ENCODE measurements around the gene ZBED5. TPM values are rescaled to one million over a fixed set of nuclear protein-coding genes. Genes with fewer than 3 reads are reported as not detected.

The ZBED5 gene
- total RNA-seq = 85.1 and 89.1 TPM in 2 replicates
- long read RNA-seq, transcript ZBED5-201 (3 exons, 2,512 nt) = major isoform, 9 of 40 reads
- long read RNA-seq, partial matches to known transcripts = 5 of 40 reads
- long read RNA-seq, other reads (novel, unspliced or antisense) = 22 of 40 reads

DNA sequence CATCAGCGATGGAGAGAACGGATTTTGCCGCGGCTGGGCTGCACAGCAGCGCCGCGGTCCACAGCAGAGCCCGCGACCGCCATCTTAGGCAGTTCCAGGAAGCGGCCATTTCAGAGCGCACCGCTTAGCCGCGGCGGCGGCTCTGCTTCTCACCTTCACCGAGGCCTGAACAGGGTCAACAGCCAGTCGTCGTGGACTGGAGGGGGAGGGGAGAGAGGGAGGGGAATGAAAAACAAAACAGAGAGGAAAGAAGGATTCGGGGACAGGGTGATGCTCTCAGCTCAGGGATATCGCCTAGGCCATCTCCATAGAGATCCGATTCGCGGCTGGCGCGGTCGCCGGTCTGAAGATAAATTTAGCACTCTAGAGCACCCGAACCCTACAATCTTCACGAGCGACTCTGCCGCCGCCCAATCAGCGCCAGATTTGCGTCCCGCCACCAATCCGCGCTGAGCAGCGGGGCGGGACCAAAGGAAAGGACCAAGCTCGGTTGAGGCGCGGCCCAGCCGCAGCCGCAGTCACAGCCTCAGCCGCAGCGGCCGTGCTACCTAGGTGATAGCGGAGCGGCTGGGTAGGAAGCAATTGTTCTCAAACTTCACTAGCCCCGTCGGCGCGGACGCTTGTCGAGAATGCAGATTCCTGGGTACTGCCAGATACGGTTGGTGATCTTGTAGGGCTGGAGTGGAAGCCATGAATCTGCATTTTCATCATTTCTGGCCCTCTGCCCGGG, at the start of gene ZBED5:
ZBED5 (minus strand) TSS at position 345 of the 730 bp plus-strand sequence. CDS start 3,108 bp downstream, outside the sequence.
- Mint-ChIP-seq H3K27me3 (ENCODE audit: low read depth) (no peaks in the 10 kb centered on the region), H3K4me3 (peak within 1 kb of the TSS; percentile 98), H3K9me3 (no peaks in the 10 kb centered on the region), H3K4me1 (peaks cover 42% of the 10 kb centered on the region), H3K27ac (ENCODE audit: unreplicated experiment) (peak within 1 kb of the TSS; percentile 99), H3K36me3 (ENCODE audit: low read depth) (peaks cover 15% of the 10 kb centered on the region)
- DNase-seq (ENCODE audit: low read depth, low spot score) = peak; percentile 88
- TF ChIP-seq, protein P1, sequence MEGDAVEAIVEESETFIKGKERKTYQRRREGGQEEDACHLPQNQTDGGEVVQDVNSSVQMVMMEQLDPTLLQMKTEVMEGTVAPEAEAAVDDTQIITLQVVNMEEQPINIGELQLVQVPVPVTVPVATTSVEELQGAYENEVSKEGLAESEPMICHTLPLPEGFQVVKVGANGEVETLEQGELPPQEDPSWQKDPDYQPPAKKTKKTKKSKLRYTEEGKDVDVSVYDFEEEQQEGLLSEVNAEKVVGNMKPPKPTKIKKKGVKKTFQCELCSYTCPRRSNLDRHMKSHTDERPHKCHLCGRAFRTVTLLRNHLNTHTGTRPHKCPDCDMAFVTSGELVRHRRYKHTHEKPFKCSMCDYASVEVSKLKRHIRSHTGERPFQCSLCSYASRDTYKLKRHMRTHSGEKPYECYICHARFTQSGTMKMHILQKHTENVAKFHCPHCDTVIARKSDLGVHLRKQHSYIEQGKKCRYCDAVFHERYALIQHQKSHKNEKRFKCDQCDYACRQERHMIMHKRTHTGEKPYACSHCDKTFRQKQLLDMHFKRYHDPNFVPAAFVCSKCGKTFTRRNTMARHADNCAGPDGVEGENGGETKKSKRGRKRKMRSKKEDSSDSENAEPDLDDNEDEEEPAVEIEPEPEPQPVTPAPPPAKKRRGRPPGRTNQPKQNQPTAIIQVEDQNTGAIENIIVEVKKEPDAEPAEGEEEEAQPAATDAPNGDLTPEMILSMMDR (conservative IDR thresholded peaks at IDR 0.05) = peak; percentile 41

DNA sequence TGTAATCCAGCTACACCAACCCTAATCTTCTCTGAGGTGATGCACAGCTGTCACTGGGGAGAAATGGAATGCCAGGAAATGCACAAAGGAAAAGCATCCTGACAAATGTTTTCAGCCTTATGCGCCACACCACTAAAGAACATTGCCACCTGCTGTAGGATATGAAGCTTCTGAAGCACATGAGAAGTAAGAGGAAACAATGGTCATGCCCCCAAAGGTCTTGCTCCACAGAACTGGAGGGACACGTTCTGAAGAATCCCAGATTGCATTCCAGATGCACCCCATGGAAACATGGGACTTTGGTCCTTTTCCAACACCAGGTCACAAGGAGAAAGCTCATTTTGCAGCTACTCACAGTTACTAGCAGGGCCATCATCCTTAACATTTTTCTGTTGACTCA, 48.7 kb upstream of the ZBED5 start:
- H3K9me3 Mint-ChIP-seq = no peaks in the 10 kb centered on the region
- no peaks in the 10 kb centered on the region for H3K36me3 Mint-ChIP-seq (ENCODE audit: low read depth)
- H3K4me3 Mint-ChIP-seq = no peak overlapping the region
- H3K27ac Mint-ChIP-seq (ENCODE audit: unreplicated experiment) = no peak overlapping the region
- H3K4me1 Mint-ChIP-seq = peaks cover 2% of the 10 kb centered on the region
- no peak for DNase-seq (ENCODE audit: low read depth, low spot score)
- TF ChIP-seq, protein P1 (conservative IDR thresholded peaks at IDR 0.05) = no peak
- H3K27me3 Mint-ChIP-seq (ENCODE audit: low read depth) = no peaks in the 10 kb centered on the region

DNA sequence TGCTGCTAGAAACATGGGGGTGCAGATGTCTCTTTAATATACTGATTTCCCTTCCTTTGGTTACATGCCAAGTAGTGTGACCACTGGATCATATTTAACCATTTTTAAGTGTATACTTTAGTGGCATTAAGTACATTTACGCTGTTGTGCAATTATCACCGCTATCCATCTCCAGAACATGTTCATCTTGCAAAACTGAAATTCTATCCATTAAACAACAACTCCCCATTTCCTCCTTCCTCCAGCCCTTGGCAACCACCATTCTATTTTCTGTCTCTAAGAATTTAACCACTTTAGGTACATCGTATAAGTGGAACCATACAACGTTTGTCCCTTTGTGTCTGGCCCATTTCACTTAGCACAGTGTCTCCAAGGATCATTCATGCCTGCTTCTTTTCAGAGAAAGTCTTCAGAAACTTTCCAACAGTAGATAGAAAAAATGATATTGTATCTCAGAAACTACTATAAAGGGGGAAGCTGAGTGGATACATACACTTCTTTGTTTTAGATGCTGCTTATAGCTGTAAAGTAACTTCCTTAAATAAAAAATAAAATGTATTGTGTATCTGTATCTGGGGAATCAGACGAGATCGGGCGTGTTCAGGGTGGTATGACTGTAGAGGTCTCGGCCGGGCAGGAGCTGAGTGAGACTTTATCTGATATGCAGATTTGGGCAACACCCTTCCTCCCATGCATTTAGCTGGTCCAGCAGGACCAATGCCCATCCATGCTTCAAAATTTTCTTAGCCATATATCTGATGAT, 44.6 kb upstream of the ZBED5 start:
- no peak for DNase-seq (ENCODE audit: low read depth, low spot score)
- TF ChIP-seq, protein P1 (conservative IDR thresholded peaks at IDR 0.05) = no peak
- Mint-ChIP-seq H3K27ac (ENCODE audit: unreplicated experiment) (no peak overlapping the region), H3K9me3 (no peaks in the 10 kb centered on the region), H3K36me3 (ENCODE audit: low read depth) (no peaks in the 10 kb centered on the region), H3K4me3 (no peak overlapping the region), H3K27me3 (ENCODE audit: low read depth) (no peaks in the 10 kb centered on the region), H3K4me1 (peaks cover 14% of the 10 kb centered on the region)

DNA sequence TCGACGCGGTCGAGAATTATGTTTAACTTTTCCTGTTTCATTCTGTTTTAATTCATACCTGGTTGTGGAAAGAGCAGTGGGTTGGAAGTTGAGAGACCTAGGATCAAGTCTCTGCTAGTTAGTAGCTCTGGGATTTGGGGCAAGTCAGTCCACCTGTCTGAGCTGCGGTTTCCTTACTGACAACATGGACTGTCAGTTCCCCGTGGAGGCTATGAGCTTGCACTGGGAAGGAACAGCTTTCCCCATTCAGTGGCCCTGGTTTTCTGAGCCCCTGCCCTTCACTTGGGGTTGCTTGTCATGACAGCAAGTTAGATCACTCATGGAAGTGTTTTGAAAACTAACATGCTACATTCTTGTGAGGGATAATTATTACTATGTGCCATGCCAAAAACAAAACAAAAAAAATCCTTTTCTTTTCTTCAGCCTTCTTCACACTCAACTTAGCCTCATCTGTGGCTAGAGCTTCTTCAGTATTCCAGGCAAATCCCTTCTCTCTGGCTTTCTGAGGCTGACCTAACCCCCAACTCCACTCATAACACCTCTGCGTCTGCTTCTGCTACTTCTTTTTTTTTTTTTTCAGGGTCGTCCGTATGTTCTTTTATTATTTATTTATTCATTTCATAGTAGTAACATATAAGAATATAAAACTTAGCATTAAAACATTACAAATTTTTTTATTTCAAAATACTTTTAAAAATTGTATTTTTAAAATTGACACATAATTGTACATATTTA, 43.0 kb upstream of the ZBED5 start:
- no peak for DNase-seq (ENCODE audit: low read depth, low spot score)
- no peaks in the 10 kb centered on the region for H3K36me3 Mint-ChIP-seq (ENCODE audit: low read depth)
- H3K27ac Mint-ChIP-seq (ENCODE audit: unreplicated experiment) = peak overlapping the region; percentile 57
- H3K4me1 Mint-ChIP-seq = peaks cover 14% of the 10 kb centered on the region
- no peaks in the 10 kb centered on the region for H3K27me3 Mint-ChIP-seq (ENCODE audit: low read depth)
- H3K4me3 Mint-ChIP-seq = no peak overlapping the region
- TF ChIP-seq, protein P1 (conservative IDR thresholded peaks at IDR 0.05) = no peak
- no peaks in the 10 kb centered on the region for H3K9me3 Mint-ChIP-seq

DNA sequence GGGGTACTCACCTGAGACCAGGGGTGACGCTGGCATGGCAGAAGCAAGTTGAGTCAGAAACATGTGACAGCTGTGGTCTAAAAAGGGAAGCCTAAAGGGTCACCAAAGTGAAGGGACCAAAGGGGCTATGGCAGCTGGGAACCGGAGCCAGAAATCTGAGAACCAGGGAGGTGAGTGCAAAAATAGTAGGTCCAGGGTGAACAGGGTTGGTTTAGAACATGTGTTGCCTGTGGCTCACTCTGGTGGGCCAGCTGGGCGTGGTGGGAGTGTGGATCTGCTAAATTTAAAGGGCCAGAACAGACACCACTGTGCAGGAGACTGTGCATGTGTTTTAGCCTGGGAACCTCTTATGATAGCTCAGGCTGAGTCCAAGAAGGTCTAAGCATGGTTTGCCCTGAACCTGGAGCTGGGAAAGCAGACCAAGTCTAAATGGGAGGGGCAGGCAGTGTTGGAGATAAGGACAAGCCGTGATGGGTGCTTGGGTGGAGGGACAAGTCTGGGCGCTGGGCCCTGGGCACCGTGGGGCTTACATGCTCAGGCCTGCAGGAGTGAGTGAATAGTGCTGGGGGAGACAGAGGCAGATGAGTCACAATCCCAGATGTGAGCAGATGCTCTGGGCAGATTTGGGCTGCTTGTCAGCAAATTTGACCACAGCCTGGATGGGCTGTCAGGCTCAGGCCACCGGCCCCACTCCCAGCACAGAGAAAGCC, 41.4 kb upstream of the ZBED5 start:
- no peaks in the 10 kb centered on the region for H3K9me3 Mint-ChIP-seq
- no peak overlapping the region for H3K4me3 Mint-ChIP-seq
- DNase-seq (ENCODE audit: low read depth, low spot score) = no peak
- no peaks in the 10 kb centered on the region for H3K36me3 Mint-ChIP-seq (ENCODE audit: low read depth)
- no peaks in the 10 kb centered on the region for H3K27me3 Mint-ChIP-seq (ENCODE audit: low read depth)
- TF ChIP-seq, protein P1 (conservative IDR thresholded peaks at IDR 0.05) = no peak
- peak overlapping the region; percentile 84 for H3K27ac Mint-ChIP-seq (ENCODE audit: unreplicated experiment)
- H3K4me1 Mint-ChIP-seq = peaks cover 14% of the 10 kb centered on the region

Data from neural crest cell (in vitro differentiated cells).